HG02678 (cell line): ENCODE data around the gene CLC.
"Not testable (repeated sequence)": the region's sequence is repeated elsewhere in the genome, so short reads cannot be mapped to it uniquely, and the experiment has no call there.

ENCODE experiments used
- ATAC-seq: cut with Tn5 transposase; IDR thresholded peaks from one replicate; pipeline ENCODE4 v1.9.1; 2021; ENCODE audit warnings: mild to moderate bottlenecking, moderate library complexity; ENCODE audit not compliant: unreplicated experiment

CLC gene

GRCh38 chr19:39737891-39738290 lies at the start of gene CLC:
Gene CLC, minus strand, starts transcription at chr19:39738029. Its CDS starts 77 bp downstream, at chr19:39737952.
- ATAC-seq = no peak

- ATAC-seq = no peak
These were observed 43.1 kb upstream of the CLC start for GRCh38 chr19:39780894-39781293.

- ATAC-seq = no peak
These were observed 40.9 kb upstream of the CLC start, which contains the start of gene LEUTX for GRCh38 chr19:39778763-39779162. Gene LEUTX, plus strand, starts transcription at chr19:39778854. Its CDS starts 67 bp downstream, at chr19:39778921.

GRCh38 chr19:39768786-39769185 lies 31.0 kb upstream of the CLC start:
- no peak for ATAC-seq

- ATAC-seq = no peak
These were observed 30.5 kb upstream of the CLC start for GRCh38 chr19:39768334-39768733.

GRCh38 chr19:39765091-39766076 lies 27.6 kb upstream of the CLC start:
- ATAC-seq = no peak

GRCh38 chr19:39761851-39762250 lies 24.0 kb upstream of the CLC start:
- ATAC-seq = not testable (repeated sequence)

GRCh38 chr19:39759457-39760184 lies 21.8 kb upstream of the CLC start:
- no peak for ATAC-seq

- ATAC-seq = no peak
These were observed 17.1 kb upstream of the CLC start for GRCh38 chr19:39754971-39755370.

GRCh38 chr19:39754544-39754943 lies 16.7 kb upstream of the CLC start:
- no peak for ATAC-seq

- ATAC-seq = no peak
These were observed 15.0 kb upstream of the CLC start for GRCh38 chr19:39752795-39753194.

GRCh38 chr19:39752390-39752789 lies 14.6 kb upstream of the CLC start:
- no peak for ATAC-seq

GRCh38 chr19:39749981-39750380 lies 12.2 kb upstream of the CLC start:
- no peak for ATAC-seq

- no peak for ATAC-seq
These were observed 9.2 kb upstream of the CLC start for GRCh38 chr19:39746836-39747529.

GRCh38 chr19:39745643-39746042 lies 7.8 kb upstream of the CLC start:
- no peak for ATAC-seq

GRCh38 chr19:39740395-39740794 lies 2.6 kb upstream of the CLC start:
- no peak for ATAC-seq

GRCh38 chr19:39738814-39739213 lies 985 bp upstream of the CLC start:
- no peak for ATAC-seq

- no peak for ATAC-seq
These were observed 478 bp downstream of the CLC start for GRCh38 chr19:39737351-39737750.

- ATAC-seq = no peak
These were observed 1.7 kb downstream of the CLC start for GRCh38 chr19:39736088-39736487.

GRCh38 chr19:39735688-39736087 lies 2.1 kb downstream of the CLC start:
- no peak for ATAC-seq

- ATAC-seq = no peak
These were observed 4.0 kb downstream of the CLC start for GRCh38 chr19:39733841-39734240.
